ENCODE data around the gene NCEH1.

DNA sequence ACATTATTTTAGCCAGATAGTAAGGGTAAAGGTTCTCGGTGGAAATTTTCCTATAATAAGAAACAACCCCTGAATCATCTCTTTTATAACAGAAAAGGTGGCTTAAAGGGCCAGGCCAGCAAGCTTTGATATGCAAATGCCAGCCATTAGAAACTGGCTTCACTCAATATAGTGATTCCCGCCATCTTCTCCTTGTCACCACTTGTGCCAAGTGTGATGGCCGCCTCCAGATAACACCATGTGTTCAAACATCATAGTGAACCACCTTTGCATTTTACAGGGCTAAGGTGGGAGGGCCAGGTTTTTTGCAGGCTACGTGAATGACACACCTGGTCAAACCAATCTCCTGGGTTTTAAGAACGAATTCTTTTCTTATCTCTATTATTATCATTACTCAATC lies 31.3 kb downstream of the NCEH1 start:
- TF ChIP-seq, protein P1, sequence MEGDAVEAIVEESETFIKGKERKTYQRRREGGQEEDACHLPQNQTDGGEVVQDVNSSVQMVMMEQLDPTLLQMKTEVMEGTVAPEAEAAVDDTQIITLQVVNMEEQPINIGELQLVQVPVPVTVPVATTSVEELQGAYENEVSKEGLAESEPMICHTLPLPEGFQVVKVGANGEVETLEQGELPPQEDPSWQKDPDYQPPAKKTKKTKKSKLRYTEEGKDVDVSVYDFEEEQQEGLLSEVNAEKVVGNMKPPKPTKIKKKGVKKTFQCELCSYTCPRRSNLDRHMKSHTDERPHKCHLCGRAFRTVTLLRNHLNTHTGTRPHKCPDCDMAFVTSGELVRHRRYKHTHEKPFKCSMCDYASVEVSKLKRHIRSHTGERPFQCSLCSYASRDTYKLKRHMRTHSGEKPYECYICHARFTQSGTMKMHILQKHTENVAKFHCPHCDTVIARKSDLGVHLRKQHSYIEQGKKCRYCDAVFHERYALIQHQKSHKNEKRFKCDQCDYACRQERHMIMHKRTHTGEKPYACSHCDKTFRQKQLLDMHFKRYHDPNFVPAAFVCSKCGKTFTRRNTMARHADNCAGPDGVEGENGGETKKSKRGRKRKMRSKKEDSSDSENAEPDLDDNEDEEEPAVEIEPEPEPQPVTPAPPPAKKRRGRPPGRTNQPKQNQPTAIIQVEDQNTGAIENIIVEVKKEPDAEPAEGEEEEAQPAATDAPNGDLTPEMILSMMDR (IDR thresholded peaks at IDR 0.05), result no peak
- no peak for TF ChIP-seq POLR2A (IDR thresholded peaks at IDR 0.05)
